RWPE1 (cell line): ENCODE measurements around the gene TUBG1.

Source experiments
- CTCF ChIA-PET: fragments of 350-600 bp; sonication (Branson Sonifier 250); formaldehyde crosslinking; extraction: SDS; loops from one replicate; lab custom pipeline; 2021; lab: Yijun Ruan, JAX
- POLR2A ChIA-PET: fragments of 400-600 bp; formaldehyde crosslinking; extraction: SDS; loops from one replicate; lab custom pipeline; 2020; ENCODE audit warnings: antibody characterized with exemption; ENCODE audit not compliant: low non-redundant PET; lab: Yijun Ruan, JAX
- DNase-seq: peaks from one replicate; pipeline ENCODE4 v3.0.0; 2012; ENCODE audit warnings: low spot score
- H3K27ac ChIP-seq: fragments of 450-650 bp; 2 replicates; pipeline ENCODE4 v1.5.1; 2017
- TF ChIP-seq, protein P1 (sequence below): fragments of 450-650 bp; conservative IDR thresholded peaks from 2 replicates; pipeline ENCODE4 v1.5.1; 2017; ENCODE audit warnings: low read depth, mild to moderate bottlenecking

TUBG1 gene

DNA sequence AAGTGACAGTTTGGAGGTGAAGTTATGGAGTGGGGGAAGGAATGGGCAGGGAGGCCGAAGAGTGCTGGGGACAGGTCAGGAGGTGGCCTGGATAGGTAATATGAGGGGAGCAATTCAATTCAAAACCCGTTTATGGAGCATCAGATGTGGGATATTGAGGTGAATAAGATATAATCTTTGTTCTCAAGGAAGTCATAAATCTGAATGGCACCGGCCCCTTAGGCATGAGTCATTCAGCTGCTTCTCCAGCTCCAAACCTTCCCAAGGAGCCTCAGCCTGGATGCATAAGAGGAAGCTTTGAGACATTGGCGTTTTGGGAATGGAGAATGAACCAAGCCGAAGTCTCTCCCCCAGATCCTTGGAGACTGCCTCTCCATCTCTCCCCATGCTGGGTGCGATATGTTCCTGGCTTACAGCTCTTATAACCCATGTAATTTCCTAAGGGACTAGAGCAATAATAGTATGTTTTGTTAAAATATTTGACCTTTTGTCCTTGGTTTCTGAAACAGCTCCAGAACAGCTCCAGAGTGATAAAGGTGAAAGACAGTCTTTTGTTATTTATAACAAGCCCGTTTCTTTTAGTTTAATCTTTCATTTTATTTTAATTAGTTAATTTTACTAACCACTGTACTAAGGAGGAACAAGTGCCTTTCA, 51.3 kb downstream of the TUBG1 start:
- H3K27ac ChIP-seq = peak overlapping the region; percentile 91
- CTCF ChIA-PET = interaction anchor here (1.2 to 1.6 kb wide), 2 partner anchors 12 to 42 kb away, joined by 3 to 13 read pairs; no protein-coding TSS in a partner anchor
- TF ChIP-seq, protein P1, sequence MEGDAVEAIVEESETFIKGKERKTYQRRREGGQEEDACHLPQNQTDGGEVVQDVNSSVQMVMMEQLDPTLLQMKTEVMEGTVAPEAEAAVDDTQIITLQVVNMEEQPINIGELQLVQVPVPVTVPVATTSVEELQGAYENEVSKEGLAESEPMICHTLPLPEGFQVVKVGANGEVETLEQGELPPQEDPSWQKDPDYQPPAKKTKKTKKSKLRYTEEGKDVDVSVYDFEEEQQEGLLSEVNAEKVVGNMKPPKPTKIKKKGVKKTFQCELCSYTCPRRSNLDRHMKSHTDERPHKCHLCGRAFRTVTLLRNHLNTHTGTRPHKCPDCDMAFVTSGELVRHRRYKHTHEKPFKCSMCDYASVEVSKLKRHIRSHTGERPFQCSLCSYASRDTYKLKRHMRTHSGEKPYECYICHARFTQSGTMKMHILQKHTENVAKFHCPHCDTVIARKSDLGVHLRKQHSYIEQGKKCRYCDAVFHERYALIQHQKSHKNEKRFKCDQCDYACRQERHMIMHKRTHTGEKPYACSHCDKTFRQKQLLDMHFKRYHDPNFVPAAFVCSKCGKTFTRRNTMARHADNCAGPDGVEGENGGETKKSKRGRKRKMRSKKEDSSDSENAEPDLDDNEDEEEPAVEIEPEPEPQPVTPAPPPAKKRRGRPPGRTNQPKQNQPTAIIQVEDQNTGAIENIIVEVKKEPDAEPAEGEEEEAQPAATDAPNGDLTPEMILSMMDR = no peak
- POLR2A ChIA-PET = no interaction called here
- peak; percentile 83 for DNase-seq
